ENCODE results near the gene EPHA1.
A peak's percentile ranks its signal among the peaks of the same experiment; 100 is the strongest.

The EPHA1 gene

GRCh38 chr7:143369678-143370651 is 38.7 kb downstream of the EPHA1 start:
- H3K4me3 ChIP-seq (ENCODE audit: low read length), result no peak overlapping the region
- TF ChIP-seq ZNF274 (IDR thresholded peaks at IDR 0.05; ENCODE audit: low read depth, low read length), result no peak

- TF ChIP-seq ZNF274 (IDR thresholded peaks at IDR 0.05; ENCODE audit: low read depth, low read length), result no peak
- H3K4me3 ChIP-seq (ENCODE audit: low read length), result no peak overlapping the region
These were observed 40.3 kb downstream of the EPHA1 start for GRCh38 chr7:143368387-143368786.

GRCh38 chr7:143367972-143368371 is 40.7 kb downstream of the EPHA1 start:
- TF ChIP-seq ZNF274 (IDR thresholded peaks at IDR 0.05; ENCODE audit: low read depth, low read length), result no peak
- H3K4me3 ChIP-seq (ENCODE audit: low read length), result no peak overlapping the region

- no peak for TF ChIP-seq ZNF274 (IDR thresholded peaks at IDR 0.05; ENCODE audit: low read depth, low read length)
- H3K4me3 ChIP-seq (ENCODE audit: low read length), result no peak overlapping the region
These were observed 45.4 kb downstream of the EPHA1 start for GRCh38 chr7:143363016-143363937.

- peak within 1 kb of the TSS; percentile 55 for H3K4me3 ChIP-seq (ENCODE audit: low read length)
- TF ChIP-seq ZNF274 (IDR thresholded peaks at IDR 0.05; ENCODE audit: low read depth, low read length), result no peak
These were observed 46.3 kb downstream of the EPHA1 start, which contains the start of gene FAM131B for GRCh38 chr7:143362131-143363015. Gene FAM131B, minus strand, starts transcription at chr7:143362713. Its CDS starts 110 bp downstream, at chr7:143362603.

- 0 out of 2 replicates have a peak overlapping the region, but pooled peaks have one; percentile 55 for H3K4me3 ChIP-seq (ENCODE audit: low read length)
These were observed 47.0 kb downstream of the EPHA1 start for GRCh38 chr7:143361552-143362130.

GRCh38 chr7:143360788-143361551 is 47.7 kb downstream of the EPHA1 start:
- no peak for TF ChIP-seq ZNF274 (IDR thresholded peaks at IDR 0.05; ENCODE audit: low read depth, low read length)
- H3K4me3 ChIP-seq (ENCODE audit: low read length), result no peak overlapping the region

More at GRCh38 chr7:143361552-143362130, 47.0 kb downstream of the EPHA1 start:
- TF ChIP-seq ZNF274 (IDR thresholded peaks at IDR 0.05; ENCODE audit: low read depth, low read length), result no peak

- no peak overlapping the region for H3K4me3 ChIP-seq (ENCODE audit: low read length)
- no peak for TF ChIP-seq ZNF274 (IDR thresholded peaks at IDR 0.05; ENCODE audit: low read depth, low read length)
These were observed 48.8 kb downstream of the EPHA1 start for GRCh38 chr7:143359771-143360353.

- TF ChIP-seq ZNF274 (IDR thresholded peaks at IDR 0.05; ENCODE audit: low read depth, low read length), result no peak
- H3K4me3 ChIP-seq (ENCODE audit: low read length), result no peak overlapping the region
These were observed 50.0 kb downstream of the EPHA1 start for GRCh38 chr7:143358626-143359025.

- no peak for TF ChIP-seq ZNF274 (IDR thresholded peaks at IDR 0.05; ENCODE audit: low read depth, low read length)
- H3K4me3 ChIP-seq (ENCODE audit: low read length), result no peak overlapping the region
These were observed 52.1 kb downstream of the EPHA1 start for GRCh38 chr7:143356414-143357050.

Data from GM08714 (cell line).